HG03103 (cell line): ENCODE results near the gene GPRIN3.
"Not testable (repeated sequence)": the region's sequence is repeated elsewhere in the genome, so short reads cannot be mapped to it uniquely, and the experiment has no call there.

Experiments
- ATAC-seq: cut with Tn5 transposase; IDR thresholded peaks from one replicate; pipeline ENCODE4 v1.9.1; 2021; ENCODE audit warnings: low read depth; ENCODE audit not compliant: unreplicated experiment

The GPRIN3 gene

GRCh38 chr4:89314291-89314690, 6.7 kb upstream of the GPRIN3 start:
- ATAC-seq, result no peak

DNA sequence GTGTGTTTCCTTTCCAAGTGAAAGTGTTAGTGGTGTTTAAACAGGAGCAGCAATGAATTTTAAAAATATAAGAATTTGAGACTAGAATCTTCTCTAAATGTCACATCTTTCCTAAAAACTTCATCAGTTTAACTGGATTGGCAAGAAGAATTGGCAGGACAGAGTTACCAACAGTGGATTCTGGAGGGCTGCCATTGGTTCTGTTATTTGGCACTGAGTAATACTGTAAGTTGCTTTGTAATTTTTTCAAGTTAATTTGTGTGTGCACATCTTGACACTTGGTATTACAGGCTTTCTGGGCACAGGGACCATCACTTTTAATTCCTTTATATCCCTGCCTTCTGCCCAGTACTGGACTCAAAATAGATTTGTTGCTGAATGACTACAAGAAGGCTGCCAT, 4.5 kb upstream of the GPRIN3 start:
- no peak for ATAC-seq

GRCh38 chr4:89311433-89311832, 3.8 kb upstream of the GPRIN3 start:
- no peak for ATAC-seq

- ATAC-seq, result not testable (repeated sequence)
Measured at GRCh38 chr4:89309154-89309553, 1.6 kb upstream of the GPRIN3 start.

- ATAC-seq, result no peak
Measured at GRCh38 chr4:89308161-89308500, 531 bp upstream of the GPRIN3 start.

GRCh38 chr4:89307178-89307445, 488 bp downstream of the GPRIN3 start:
- ATAC-seq, result no peak

DNA sequence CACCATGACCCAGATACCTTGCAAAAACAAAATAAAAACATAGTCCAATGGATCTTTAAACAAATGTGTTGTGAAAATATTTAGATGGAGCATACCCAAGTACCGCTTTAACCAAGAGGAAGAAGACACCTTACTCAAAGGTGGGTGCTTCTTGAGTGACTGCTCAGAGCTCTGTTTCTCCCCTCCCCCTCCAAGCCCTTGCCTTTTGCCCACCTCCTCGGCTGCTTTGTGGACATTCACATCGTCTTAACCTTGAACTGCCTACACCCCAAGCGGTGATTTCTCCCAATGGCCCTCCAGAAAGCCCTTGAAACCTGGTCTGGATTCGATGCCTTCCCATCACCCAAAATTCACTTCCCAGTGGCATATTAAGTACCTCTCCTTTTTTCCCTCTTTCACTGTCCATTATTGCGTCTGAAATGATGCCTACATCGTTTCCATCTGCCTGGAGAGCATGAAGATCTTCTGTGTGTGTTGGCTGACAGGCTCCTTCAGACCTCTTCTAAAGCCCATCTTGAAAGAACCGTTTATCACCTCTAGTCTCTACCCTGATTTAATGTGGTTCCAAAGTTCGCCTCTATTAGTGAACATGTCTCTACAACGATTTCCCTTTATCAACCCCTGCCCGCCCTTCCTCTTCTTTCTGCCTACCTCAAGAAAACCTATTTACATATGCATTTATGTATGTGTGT, 968 bp downstream of the GPRIN3 start:
- ATAC-seq, result no peak

GRCh38 chr4:89305712-89306437, 1.7 kb downstream of the GPRIN3 start:
- ATAC-seq, result no peak

DNA sequence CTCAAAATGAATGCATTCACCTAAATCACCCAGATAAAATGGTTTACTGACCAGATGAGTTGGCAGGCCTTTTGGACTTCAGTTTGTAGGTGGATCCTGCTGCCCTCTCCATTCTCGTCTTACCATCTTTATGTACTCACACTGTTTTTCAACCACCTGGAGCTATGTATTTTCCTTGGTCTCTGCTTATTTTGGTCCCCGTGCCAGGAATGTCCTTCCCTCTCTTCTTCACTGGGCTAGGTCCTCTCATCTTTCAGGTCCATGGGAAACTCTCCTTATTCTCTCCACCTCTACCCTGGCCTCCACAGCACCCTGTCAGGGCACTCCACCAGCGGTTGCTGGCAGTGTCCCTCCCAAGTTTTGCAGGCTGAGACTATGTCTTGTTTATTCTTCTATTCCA, 2.6 kb downstream of the GPRIN3 start:
- ATAC-seq, result no peak

GRCh38 chr4:89303814-89304388, 3.7 kb downstream of the GPRIN3 start:
- no peak for ATAC-seq

- no peak for ATAC-seq
Measured at GRCh38 chr4:89303177-89303576, 4.4 kb downstream of the GPRIN3 start.

- ATAC-seq, result no peak
Measured at GRCh38 chr4:89301902-89302301, 5.7 kb downstream of the GPRIN3 start.

DNA sequence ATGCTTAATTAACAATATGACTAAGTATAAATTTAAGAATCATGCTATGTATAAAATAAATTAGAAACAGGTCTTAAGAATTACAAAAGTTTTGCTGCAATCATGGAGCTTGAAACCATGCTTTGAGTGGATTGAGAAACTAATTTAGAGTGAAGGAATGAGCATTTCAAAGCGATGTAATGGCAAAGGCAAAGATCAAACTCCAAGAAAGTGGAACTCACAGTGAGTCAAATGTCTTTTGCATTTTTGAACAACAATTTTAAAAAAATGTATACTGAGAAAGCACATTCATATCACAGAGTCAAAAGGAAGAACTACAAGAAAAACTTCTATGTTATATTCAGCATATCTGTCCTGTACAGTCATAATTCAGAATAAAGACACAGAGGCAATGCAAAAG, 6.6 kb downstream of the GPRIN3 start:
- ATAC-seq, result no peak

DNA sequence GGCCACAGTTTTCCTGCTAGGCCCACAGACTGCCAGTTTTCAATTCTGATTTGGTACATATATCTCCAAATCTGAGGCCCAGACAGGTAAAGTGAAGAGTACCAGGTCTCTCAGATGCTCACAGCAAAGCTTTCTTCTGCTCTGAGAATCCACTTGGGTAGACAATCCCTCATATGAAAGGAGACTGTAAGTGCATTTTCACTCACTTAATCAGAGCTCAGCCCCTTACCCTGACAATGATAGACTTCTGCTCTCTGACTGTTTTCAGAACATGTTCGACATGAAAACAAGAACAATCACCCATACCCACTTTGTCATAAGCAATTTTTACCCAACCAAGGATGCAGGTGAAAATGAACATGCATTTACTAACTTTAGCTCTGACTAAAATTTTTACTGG, 7.1 kb downstream of the GPRIN3 start:
- ATAC-seq, result no peak

DNA sequence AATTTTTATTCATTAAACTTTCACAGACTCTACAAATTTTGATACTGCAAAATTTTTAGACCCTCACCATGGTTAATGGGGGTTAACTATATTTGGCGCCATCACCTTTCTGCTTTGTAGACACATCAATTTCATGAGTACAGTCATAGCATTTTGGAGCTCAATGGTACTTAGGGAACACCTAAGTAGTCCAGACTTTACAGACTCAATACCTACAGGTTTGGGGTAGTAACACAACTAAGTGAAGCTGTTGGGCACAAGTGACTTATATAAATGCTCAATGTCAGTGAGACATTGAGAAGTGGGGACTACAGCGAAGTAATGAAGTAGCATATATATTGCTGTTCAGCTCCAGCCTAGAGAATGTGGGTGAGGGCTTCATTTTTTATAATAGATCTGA, 7.5 kb downstream of the GPRIN3 start:
- no peak for ATAC-seq

DNA sequence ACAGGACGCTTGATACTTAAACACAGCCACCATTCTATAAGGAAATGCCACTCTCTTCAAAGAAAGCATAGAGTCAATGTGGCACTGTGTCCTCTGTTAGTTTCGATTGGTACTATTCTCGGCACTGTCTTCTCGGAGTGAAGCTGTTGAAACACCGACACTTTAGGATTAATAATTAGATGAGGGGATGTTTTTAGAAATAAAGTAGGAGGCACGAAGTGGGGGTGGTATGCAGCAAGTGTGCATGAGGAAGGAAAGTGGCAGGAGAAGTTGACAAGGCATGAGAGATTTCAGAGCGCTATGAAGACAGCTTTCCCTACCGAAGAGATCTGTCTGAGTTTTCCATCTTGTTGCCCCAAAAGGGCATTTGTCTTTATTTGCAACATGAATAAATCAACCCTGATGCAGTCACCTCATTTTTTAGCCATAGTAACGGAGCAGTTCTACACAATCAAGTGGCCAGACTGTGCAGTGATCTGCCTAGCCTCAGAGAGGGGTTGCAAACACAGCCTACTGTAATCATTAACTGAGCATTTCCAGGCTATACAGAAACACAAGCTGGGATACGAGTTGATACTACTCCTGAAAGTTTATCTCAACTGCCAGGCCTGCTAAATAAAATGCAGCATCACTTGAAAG, 8.3 kb downstream of the GPRIN3 start:
- no peak for ATAC-seq

GRCh38 chr4:89298788-89299152, 8.8 kb downstream of the GPRIN3 start:
- ATAC-seq, result no peak

GRCh38 chr4:89298155-89298554, 9.4 kb downstream of the GPRIN3 start:
- ATAC-seq, result no peak

- ATAC-seq, result no peak
Measured at GRCh38 chr4:89296896-89297295, 10.7 kb downstream of the GPRIN3 start.

GRCh38 chr4:89296399-89296798, 11.2 kb downstream of the GPRIN3 start:
- no peak for ATAC-seq

DNA sequence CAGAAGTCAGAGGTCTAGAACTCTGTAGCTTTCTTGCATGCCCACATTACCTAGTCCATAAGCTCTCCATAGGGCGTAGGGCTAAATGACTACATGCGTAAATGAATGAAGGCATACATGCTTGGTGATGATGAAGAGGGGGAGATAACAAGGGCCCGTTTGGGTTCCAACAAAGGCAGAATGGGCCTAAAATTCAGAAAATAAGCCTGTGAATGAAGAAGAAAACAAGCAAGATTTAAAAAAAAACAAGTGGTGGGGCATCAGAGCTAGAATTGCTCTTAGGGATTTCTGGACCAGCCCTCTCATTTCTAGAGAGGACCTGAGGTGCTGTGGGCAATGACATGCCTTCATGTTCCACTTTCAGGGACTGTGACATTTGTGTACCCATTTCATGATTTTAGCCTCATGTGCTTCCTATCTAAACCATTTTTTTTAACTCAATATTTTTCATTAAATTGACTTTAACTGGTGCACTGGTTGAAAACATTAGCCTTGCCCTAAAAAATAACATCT, 12.1 kb downstream of the GPRIN3 start:
- ATAC-seq, result no peak
